Right cardiac atrium (tissue), 5 donors: ENCODE data around the gene SYNE4. TPM values are rescaled to one million over a fixed set of nuclear protein-coding genes. Genes with fewer than 3 reads are reported as not detected.

Source experiments
- ATAC-seq, 2 donors: fragments of 200-7000 bp; cut with Tn5 transposase; one replicate each; pipeline versions ENCODE4 v1.8.0 to v1.9.1; 2020; ENCODE audit warnings: moderate library complexity in 2 of 2, mild to moderate bottlenecking in 1 of 2
- DNase-seq, 3 donors: peaks; one replicate each; pipeline ENCODE4 v3.0.0-alpha.2; 2020
- H3K27ac ChIP-seq: one replicate; pipeline ENCODE4 v1.5.1; 2013; ENCODE audit warnings: mild to moderate bottlenecking, low read length, control low read depth, moderate library complexity
- H3K27me3 ChIP-seq: one replicate; pipeline ENCODE4 v1.6.1; 2013; ENCODE audit not compliant: control insufficient read depth, insufficient read depth
- H3K4me1 ChIP-seq: one replicate; pipeline ENCODE4 v1.6.1; 2013; ENCODE audit warnings: low read length; ENCODE audit not compliant: control insufficient read depth, insufficient read depth
- H3K4me3 ChIP-seq: one replicate; pipeline ENCODE4 v1.5.1; 2013; ENCODE audit warnings: low read length, control low read depth
- H3K9me3 ChIP-seq: one replicate; pipeline ENCODE4 v1.6.1; 2013; ENCODE audit warnings: low read length; ENCODE audit not compliant: control insufficient read depth
- WGBS: extraction: QIAGEN DNeasy Blood & Tissue Kit; methylation state at CpG from one replicate; pipeline ENCODE4 v1.1.7; 2013; 5-methylcytosine and 5-hydroxymethylcytosine counted together
- intact Hi-C, 4 donors: fragments of 100-400 bp; cut with DNase I; formaldehyde crosslinking; loops; one replicate each; pipeline versions ENCODE4 v1.11.0 to v1.14.0; 2022 to 2023
- long read RNA-seq, 4 donors: library from polyadenylated mRNA; unstranded; transcript quantifications; one replicate each; pipeline ENCODE4 v2.0.0, GENCODE V29; 2020 to 2021
- polyA plus RNA-seq: library from polyadenylated mRNA; stranded (reverse); fragments of 200-250 nt; gene quantifications from one replicate; pipeline ENCODE4 v1.2.3, GENCODE V29; 2013
- total RNA-seq, 4 donors: library from RNA; stranded (reverse); fragmentation: NEBNext Ultra II Directional; extraction: Animal tissue kit (Norgen Biotek cat#: 25700); gene quantifications; one replicate each; pipeline ENCODE4 v1.2.1, GENCODE V29; 2021
- donor health status: healthy with polysubstance abuse.
- donor health status: DM: no; HTN: yes; CAD: no.
- donor health status: DM: no; HTN: no; CAD: no.
- donor health status: DM: no; HTN: yes; CAD: no; lungs with severe emphysema.
- donor health status: DM: yes; HTN: yes; CAD: no.

The SYNE4 gene
- under 1 TPM in 3 of 4 donors, not detected in 1; 0.12 to 0.25 (median 0.14) TPM for total RNA-seq
- polyA plus RNA-seq: 0.18 TPM
- long read RNA-seq, donor 1, partial matches to known transcripts: 0 of 2 reads
- long read RNA-seq, donor 1, other reads (novel, unspliced or antisense): 2 of 2 reads
- long read RNA-seq, donor 2: 0 reads
- long read RNA-seq, donor 3, partial matches to known transcripts: 0 of 1 reads
- long read RNA-seq, donor 3, other reads (novel, unspliced or antisense): 1 of 1 reads
- long read RNA-seq, donor 4: 0 reads

GRCh38 chr19:36008336-36008978 lies at the start of gene SYNE4:
Gene SYNE4 (minus strand): TSS chr19:36008813. CDS start chr19:36008681, 132 bp downstream.
- WGBS: 50% methylated on average over 19 of the region's 19 CpGs
- Histone ChIP-seq H3K27ac (no peak within 1 kb of the TSS), H3K9me3 (no peaks in the 10 kb centered on the region), H3K4me3 (peak within 1 kb of the TSS; percentile 21), H3K4me1 (peaks cover 3% of the 10 kb centered on the region), H3K27me3 (no peaks in the 10 kb centered on the region)
- intact Hi-C loops: no loop called here
- DNase-seq (no peak), ATAC-seq (peak; percentile 2 to 4)

GRCh38 chr19:36054733-36055686 lies 46.4 kb upstream of the SYNE4 start, which contains the start of gene WDR62:
Gene WDR62 (plus strand): TSS chr19:36054897. CDS start chr19:36054972, 75 bp downstream.
- DNase-seq (peak; percentile 95 to 98 (median 97)), ATAC-seq (peak; percentile 91)
- intact Hi-C loops: no loop called here
- peak within 1 kb of the TSS; percentile 53 for H3K4me3 ChIP-seq
- no peaks in the 10 kb centered on the region for H3K4me1 ChIP-seq
- H3K27me3 ChIP-seq: no peaks in the 10 kb centered on the region
- under 1% methylated on average over 76 of the region's 76 CpGs for WGBS
- H3K9me3 ChIP-seq: no peaks in the 10 kb centered on the region
- H3K27ac ChIP-seq: peak within 1 kb of the TSS; percentile 80

GRCh38 chr19:36054119-36054732 lies 45.6 kb upstream of the SYNE4 start, which contains the start of gene THAP8:
Gene THAP8 (minus strand): TSS chr19:36054285. CDS start chr19:36054217, 68 bp downstream.
- no peaks in the 10 kb centered on the region for H3K4me1 ChIP-seq
- intact Hi-C loops: no loop called here
- no peaks in the 10 kb centered on the region for H3K27me3 ChIP-seq
- DNase-seq: peak; percentile 100
- ATAC-seq: peak; percentile 98
- H3K4me3 ChIP-seq: peak within 1 kb of the TSS; percentile 53
- H3K27ac ChIP-seq: peak within 1 kb of the TSS; percentile 80
- no peaks in the 10 kb centered on the region for H3K9me3 ChIP-seq
- under 1% methylated on average over 56 of the region's 56 CpGs for WGBS

GRCh38 chr19:36051637-36052036 lies 43.0 kb upstream of the SYNE4 start:
- Histone ChIP-seq H3K27me3 (no peaks in the 10 kb centered on the region), H3K4me1 (no peaks in the 10 kb centered on the region), H3K27ac (no peak overlapping the region), H3K9me3 (no peaks in the 10 kb centered on the region), H3K4me3 (no peak overlapping the region)
- DNase-seq: no peak
- intact Hi-C loops: no loop called here
- WGBS: 96% methylated on average over 4 of the region's 4 CpGs
- ATAC-seq: no peak

- no peak for DNase-seq
- H3K9me3 ChIP-seq: no peaks in the 10 kb centered on the region
- 57% methylated on average over 3 of the region's 3 CpGs for WGBS
- H3K27me3 ChIP-seq: no peaks in the 10 kb centered on the region
- no peak overlapping the region for H3K4me3 ChIP-seq
- ATAC-seq: no peak
- H3K4me1 ChIP-seq: no peaks in the 10 kb centered on the region
- intact Hi-C loops: no loop called here
- H3K27ac ChIP-seq: no peak overlapping the region
These were observed 42.6 kb upstream of the SYNE4 start for GRCh38 chr19:36051236-36051635.

- no peak overlapping the region for H3K4me3 ChIP-seq
- WGBS: 91% methylated on average over 4 of the region's 4 CpGs
- H3K9me3 ChIP-seq: no peaks in the 10 kb centered on the region
- H3K27me3 ChIP-seq: no peaks in the 10 kb centered on the region
- DNase-seq (no peak), ATAC-seq (no peak)
- H3K4me1 ChIP-seq: no peaks in the 10 kb centered on the region
- intact Hi-C loops: no loop called here
- H3K27ac ChIP-seq: no peak overlapping the region
These were observed 40.6 kb upstream of the SYNE4 start for GRCh38 chr19:36049080-36049698.

GRCh38 chr19:36047835-36048234 lies 39.2 kb upstream of the SYNE4 start:
- H3K4me3 ChIP-seq: no peak overlapping the region
- ATAC-seq (no peak), DNase-seq (no peak)
- H3K27me3 ChIP-seq: no peaks in the 10 kb centered on the region
- intact Hi-C loops: no loop called here
- H3K9me3 ChIP-seq: no peaks in the 10 kb centered on the region
- H3K4me1 ChIP-seq: no peaks in the 10 kb centered on the region
- H3K27ac ChIP-seq: no peak overlapping the region

GRCh38 chr19:36046443-36047050 lies 37.9 kb upstream of the SYNE4 start:
- 92% methylated on average over 5 of the region's 5 CpGs for WGBS
- H3K4me1 ChIP-seq: no peaks in the 10 kb centered on the region
- ATAC-seq (no peak), DNase-seq (peak in 1 of 3 donors; percentile 9)
- H3K27me3 ChIP-seq: no peaks in the 10 kb centered on the region
- H3K27ac ChIP-seq: no peak overlapping the region
- no peak overlapping the region for H3K4me3 ChIP-seq
- intact Hi-C loops: no loop called here
- H3K9me3 ChIP-seq: no peaks in the 10 kb centered on the region

- H3K4me3 ChIP-seq: no peak overlapping the region
- H3K4me1 ChIP-seq: no peaks in the 10 kb centered on the region
- WGBS: 96% methylated on average over 2 of the region's 2 CpGs
- intact Hi-C loops: no loop called here
- no peak for DNase-seq
- H3K27me3 ChIP-seq: no peaks in the 10 kb centered on the region
- no peak for ATAC-seq
- H3K9me3 ChIP-seq: no peaks in the 10 kb centered on the region
- no peak overlapping the region for H3K27ac ChIP-seq
These were observed 35.3 kb upstream of the SYNE4 start for GRCh38 chr19:36043952-36044351.

- H3K4me1 ChIP-seq: no peaks in the 10 kb centered on the region
- 13% methylated on average over 3 of the region's 3 CpGs for WGBS
- no peaks in the 10 kb centered on the region for H3K27me3 ChIP-seq
- no peak overlapping the region for H3K4me3 ChIP-seq
- no peak overlapping the region for H3K27ac ChIP-seq
- no peaks in the 10 kb centered on the region for H3K9me3 ChIP-seq
- DNase-seq (no peak), ATAC-seq (peak; percentile 43 to 60)
- intact Hi-C loops: no loop called here
These were observed 33.2 kb upstream of the SYNE4 start for GRCh38 chr19:36041831-36042230.
